Uterus (tissue), 2 donors: ENCODE measurements around the gene POMT1.

Experiments used
- CTCF ChIP-seq, 4 experiments: fragments of 200-600 bp in 2 of 4; fragments of 450-650 bp in 2 of 4; sonication (generic) in 2 of 4; IDR thresholded peaks; one replicate each; pipeline ENCODE4 v1.5.1; 2016 to 2019; ENCODE audit warnings: antibody characterized with exemption in 4 of 4, mild to moderate bottlenecking in 2 of 4, moderate library complexity in 1 of 4
- POLR2A ChIP-seq, 2 donors: fragments of 450-650 bp; IDR thresholded peaks; one replicate each; pipeline ENCODE4 v1.6.1; 2016; ENCODE audit warnings: antibody characterized with exemption in 2 of 2, mild to moderate bottlenecking in 1 of 2, moderate library complexity in 1 of 2

GRCh38 chr9:131495785-131496184, 6.9 kb upstream of the POMT1 start:
- TF ChIP-seq CTCF (IDR thresholded peaks at IDR 0.05), result no peak
- TF ChIP-seq POLR2A (IDR thresholded peaks at IDR 0.05), result no peak
